ENCODE data around the gene DHODH.
"Not testable (repeated sequence)": the region's sequence is repeated elsewhere in the genome, so short reads cannot be mapped to it uniquely, and the experiment has no call there.

DHODH gene

DNA sequence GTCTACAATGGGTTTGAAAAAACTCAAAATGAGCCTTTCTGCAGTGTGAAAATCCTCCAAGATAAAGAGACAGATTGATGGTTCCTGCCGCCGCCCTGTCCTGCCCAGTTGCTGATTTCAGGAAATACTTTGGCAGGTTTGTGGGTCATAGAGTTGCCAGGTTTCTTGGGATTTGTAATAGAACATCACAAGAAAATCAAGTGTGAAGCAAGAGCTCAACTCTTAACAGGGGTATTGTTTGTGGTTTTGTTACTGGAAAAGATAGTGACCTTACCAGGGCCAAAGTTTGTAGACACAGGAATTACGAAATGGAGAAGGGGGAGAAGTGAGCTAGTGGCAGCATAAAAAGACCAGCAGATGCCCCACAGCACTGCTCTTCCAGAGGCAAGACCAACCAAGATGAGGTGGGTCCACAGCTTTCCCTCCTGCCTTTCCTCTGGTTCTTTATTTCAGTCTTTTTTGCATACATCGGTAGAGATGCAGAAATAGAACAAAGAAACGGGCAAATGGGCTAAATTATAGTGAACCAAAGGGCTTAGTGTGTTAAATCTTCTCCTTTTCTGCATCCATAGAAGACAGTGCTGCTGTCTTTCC, 45.8 kb downstream of the DHODH start, which contains the start of gene HP:
Gene HP (plus strand): TSS at position 252 of the 594 bp plus-strand sequence. CDS start 148 bp downstream, at position 400.
- DNase-seq (ENCODE audit: low read depth) = peak; percentile 67

DNA sequence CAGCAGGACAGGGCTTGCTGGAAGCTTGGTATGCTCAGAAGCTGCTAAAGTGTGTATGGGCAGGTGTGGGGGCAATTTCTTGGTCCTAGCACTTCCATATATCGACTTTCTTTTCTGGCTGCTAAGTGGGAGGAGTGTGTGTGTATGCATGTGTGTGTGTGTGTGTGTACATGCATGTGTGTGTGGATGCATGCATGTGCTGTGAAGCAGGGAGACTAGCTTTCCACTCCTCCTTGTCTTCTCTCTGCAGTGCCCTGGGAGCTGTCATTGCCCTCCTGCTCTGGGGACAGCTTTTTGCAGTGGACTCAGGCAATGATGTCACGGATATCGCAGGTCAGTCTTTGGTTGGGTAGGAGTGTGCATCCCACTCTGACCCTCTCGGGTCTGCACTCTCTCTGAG, 47.4 kb downstream of the DHODH start:
- DNase-seq (ENCODE audit: low read depth) = no peak

GRCh38 chr16:72057313-72057712, 48.8 kb downstream of the DHODH start:
- not testable (repeated sequence) for DNase-seq (ENCODE audit: low read depth)

DNA sequence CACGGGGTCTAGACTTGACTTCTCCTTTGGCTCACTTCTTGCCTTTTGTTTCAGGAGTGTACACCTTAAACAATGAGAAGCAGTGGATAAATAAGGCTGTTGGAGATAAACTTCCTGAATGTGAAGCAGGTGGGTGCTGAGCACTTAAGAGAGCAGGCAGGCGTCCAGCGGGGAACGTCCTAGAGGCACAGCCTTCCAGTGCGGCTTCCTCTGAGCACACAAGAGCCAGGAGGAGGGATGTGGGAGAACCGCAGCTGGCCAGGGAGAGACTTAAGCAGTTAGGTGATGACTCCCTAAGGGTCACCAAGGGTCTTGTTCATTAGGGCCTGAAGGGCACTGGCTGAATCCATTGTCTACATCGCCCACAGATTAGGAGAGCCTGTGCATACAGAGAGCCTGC, 50.5 kb downstream of the DHODH start:
- DNase-seq (ENCODE audit: low read depth) = not testable (repeated sequence)

GRCh38 chr16:72060405-72060804, 51.9 kb downstream of the DHODH start:
- no peak for DNase-seq (ENCODE audit: low read depth)

GRCh38 chr16:72061564-72061963, 53.0 kb downstream of the DHODH start:
- no peak for DNase-seq (ENCODE audit: low read depth)

DNA sequence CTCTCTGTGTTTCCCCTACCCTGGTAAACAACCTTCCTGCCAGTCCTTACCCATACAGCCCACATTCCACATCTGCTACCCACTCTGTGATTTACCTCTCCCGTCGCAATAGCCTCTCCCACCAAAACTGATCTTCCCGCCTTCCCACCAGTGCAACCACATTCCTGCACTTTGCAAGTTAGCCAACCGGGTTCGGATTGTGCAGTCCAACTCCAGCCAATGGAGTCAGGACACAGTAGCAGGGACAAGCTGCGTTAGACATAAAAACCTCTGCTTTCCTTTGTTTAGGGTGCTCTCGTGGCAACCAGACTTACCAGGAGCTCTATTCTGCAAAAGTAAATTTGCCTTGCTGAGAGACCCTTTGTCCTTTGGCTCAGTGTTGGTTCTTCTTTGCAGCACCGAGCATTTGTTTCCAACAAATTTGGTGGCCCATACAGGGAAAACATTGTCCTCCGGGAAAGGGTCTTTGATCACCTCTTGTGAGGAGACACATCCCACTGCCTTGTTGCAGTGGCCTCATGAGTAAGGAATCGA, 55.9 kb downstream of the DHODH start:
- DNase-seq (ENCODE audit: low read depth) = no peak

- peak; percentile 47 for DNase-seq (ENCODE audit: low read depth)
Measured at GRCh38 chr16:72066747-72067146, 58.2 kb downstream of the DHODH start.

DNA sequence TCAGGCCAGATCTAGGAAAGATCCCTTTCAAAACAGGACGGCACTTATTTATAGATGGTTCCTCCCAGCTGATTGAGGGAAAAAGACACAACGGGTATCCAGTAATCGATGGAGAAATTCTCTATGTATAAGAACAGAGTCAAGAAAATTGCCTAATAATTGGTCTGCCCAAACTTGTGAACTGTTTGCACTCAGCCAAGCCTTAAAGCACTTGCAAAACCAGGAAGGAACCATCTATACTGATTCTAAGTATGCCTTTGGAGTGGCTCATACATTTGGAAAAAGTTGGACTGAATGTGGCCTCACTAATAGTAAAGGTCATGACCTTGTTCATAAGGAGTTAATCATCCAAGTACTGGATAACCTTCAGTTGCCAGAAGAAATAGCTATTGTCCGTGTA, 60.4 kb downstream of the DHODH start:
- DNase-seq (ENCODE audit: low read depth) = no peak

DNA sequence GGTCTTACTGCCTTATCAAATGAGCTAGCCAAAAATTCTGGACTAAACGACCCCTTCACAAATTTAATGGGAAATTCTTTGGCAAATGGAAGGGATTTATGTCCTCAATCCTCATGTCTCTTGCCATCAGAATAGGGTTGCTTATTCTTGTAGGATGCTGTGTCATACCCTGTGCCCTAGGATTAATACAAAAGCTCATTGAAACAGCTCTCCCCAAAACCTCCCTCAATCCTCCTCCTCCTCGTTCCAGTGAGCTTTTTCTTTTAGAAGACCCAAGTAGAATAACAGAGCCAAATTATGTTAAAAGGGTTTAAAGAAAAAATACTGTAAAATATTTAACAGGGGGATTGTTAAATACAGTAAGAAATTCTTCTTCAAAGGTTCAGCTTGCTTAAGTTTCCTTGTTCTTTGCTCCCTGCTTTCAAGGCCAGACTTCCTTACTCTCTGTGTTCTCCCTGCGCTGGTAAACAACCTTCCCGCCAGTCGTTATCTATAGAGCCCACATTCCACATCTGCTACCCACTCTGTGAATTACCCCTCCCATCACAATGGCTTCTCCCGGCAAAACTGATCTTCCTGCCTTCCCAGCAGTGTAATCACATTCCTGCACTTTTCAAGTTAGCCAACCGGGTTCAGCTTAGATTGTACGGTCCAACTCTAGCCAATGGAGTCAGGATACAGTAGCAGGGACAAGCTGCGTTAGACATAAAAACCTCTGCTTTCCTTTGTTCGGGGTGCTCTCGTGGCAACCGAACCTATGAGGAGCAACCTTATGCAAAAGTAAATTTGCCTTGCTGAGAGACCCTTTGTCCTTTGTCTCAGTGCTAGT, 64.2 kb downstream of the DHODH start:
- peak; percentile 93 for DNase-seq (ENCODE audit: low read depth)

GRCh38 chr16:72073560-72074230, 65.2 kb downstream of the DHODH start:
- peak; percentile 54 for DNase-seq (ENCODE audit: low read depth)

DNA sequence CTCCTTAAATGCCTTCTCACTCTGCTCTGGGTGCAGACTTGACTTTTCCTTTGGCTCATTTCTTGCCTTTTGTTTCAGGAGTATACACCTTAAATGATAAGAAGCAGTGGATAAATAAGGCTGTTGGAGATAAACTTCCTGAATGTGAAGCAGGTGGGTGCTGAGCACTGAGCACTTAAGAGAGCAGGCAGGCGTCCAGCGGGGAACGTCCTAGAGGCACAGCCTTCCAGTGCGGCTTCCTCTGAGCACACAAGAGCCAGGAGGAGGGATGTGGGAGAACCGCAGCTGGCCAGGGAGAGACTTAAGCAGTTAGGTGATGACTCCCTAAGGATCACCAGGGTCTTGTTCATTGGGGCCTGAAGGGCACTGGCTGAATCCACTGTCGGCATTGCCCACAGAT, 66.5 kb downstream of the DHODH start:
- DNase-seq (ENCODE audit: low read depth) = not testable (repeated sequence)

All from amniotic epithelial cell (primary cell).